ENCODE data around the gene PNPLA5. TPM values are rescaled to one million over a fixed set of nuclear protein-coding genes. Genes with fewer than 3 reads are reported as not detected.

PNPLA5 gene
- total RNA-seq, 2 experiments from 2014 or later: not detected

GRCh38 chr22:43862074-43862881 lies 29.5 kb downstream of the PNPLA5 start, which contains the start of gene SULT4A1:
TSS of gene SULT4A1 (minus strand) at chr22:43862513. CDS start at chr22:43862382, 131 bp downstream.
- DNase-seq: no peak
- Mint-ChIP-seq H3K4me3 (peak within 1 kb of the TSS; percentile 39), H3K27ac (peak within 1 kb of the TSS; percentile 38), H3K36me3 (no peaks in the 10 kb centered on the region), H3K27me3 (peaks cover 45% of the 10 kb centered on the region), H3K4me1 (no peaks in the 10 kb centered on the region), H3K9me3 (no peaks in the 10 kb centered on the region)
- POLR2A ChIA-PET: no interaction called here
- ATAC-seq (ENCODE audit: low read depth): no peak

DNA sequence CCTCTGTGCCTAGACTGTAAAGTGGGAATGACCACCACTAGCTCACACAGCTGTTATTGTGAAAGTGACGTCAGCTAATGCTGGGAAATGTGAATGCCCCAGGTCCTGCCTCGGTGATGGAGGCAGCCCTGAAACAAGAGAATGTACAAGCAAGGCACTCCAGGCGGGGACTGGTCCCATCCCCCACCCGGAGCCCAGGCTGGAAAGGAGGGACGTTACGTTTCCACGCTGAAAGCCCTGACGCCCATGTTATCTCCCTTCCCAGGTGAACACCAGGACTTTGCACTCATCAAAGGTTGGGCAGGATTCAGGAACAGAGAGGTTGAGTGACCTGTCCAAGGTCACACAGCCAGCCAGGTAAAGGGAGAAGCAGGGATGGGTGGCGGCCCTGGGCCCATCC lies 30.3 kb downstream of the PNPLA5 start:
- POLR2A ChIA-PET: no interaction called here
- H3K27me3 Mint-ChIP-seq: peaks cover 50% of the 10 kb centered on the region
- H3K27ac Mint-ChIP-seq: no peak overlapping the region
- H3K36me3 Mint-ChIP-seq: no peaks in the 10 kb centered on the region
- no peaks in the 10 kb centered on the region for H3K4me1 Mint-ChIP-seq
- DNase-seq (no peak), ATAC-seq (ENCODE audit: low read depth) (no peak)
- H3K4me3 Mint-ChIP-seq: no peak overlapping the region
- H3K9me3 Mint-ChIP-seq: peaks cover 3% of the 10 kb centered on the region

GRCh38 chr22:43860831-43861230 lies 31.0 kb downstream of the PNPLA5 start:
- no peaks in the 10 kb centered on the region for H3K4me1 Mint-ChIP-seq
- H3K4me3 Mint-ChIP-seq: no peak overlapping the region
- H3K36me3 Mint-ChIP-seq: no peaks in the 10 kb centered on the region
- no peak overlapping the region for H3K27ac Mint-ChIP-seq
- peaks cover 50% of the 10 kb centered on the region for H3K27me3 Mint-ChIP-seq
- ATAC-seq (ENCODE audit: low read depth): no peak
- DNase-seq: no peak
- POLR2A ChIA-PET: no interaction called here
- peaks cover 3% of the 10 kb centered on the region for H3K9me3 Mint-ChIP-seq

- no peak for DNase-seq
- H3K27ac Mint-ChIP-seq: no peak overlapping the region
- no peak overlapping the region for H3K4me3 Mint-ChIP-seq
- ATAC-seq (ENCODE audit: low read depth): no peak
- POLR2A ChIA-PET: no interaction called here
- H3K9me3 Mint-ChIP-seq: peaks cover 3% of the 10 kb centered on the region
- peaks cover 50% of the 10 kb centered on the region for H3K27me3 Mint-ChIP-seq
- H3K36me3 Mint-ChIP-seq: no peaks in the 10 kb centered on the region
- no peaks in the 10 kb centered on the region for H3K4me1 Mint-ChIP-seq
Measured at GRCh38 chr22:43860126-43860525, 31.7 kb downstream of the PNPLA5 start.

DNA sequence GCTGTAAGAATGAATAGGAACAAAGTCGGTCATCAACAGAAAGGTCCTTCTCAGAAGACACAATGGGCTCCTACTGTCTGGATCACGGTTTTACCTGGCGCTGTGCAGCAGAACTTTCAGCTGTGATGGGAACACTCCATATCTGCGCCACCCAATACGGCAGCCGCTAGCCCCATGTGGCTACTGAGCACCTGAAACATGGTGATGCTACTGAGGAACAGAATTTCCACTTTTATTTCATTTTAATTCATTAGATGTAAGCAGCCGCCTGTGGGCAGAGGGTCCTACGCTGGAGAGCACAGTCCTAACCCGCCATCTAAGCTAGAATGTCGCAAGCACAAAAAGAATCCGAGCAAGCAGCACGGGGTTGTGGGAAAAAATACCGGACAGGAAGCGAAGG lies 32.2 kb downstream of the PNPLA5 start:
- POLR2A ChIA-PET: no interaction called here
- Mint-ChIP-seq H3K27me3 (peaks cover 47% of the 10 kb centered on the region), H3K4me3 (no peak overlapping the region), H3K9me3 (peaks cover 3% of the 10 kb centered on the region), H3K4me1 (no peaks in the 10 kb centered on the region), H3K36me3 (no peaks in the 10 kb centered on the region), H3K27ac (no peak overlapping the region)
- ATAC-seq (ENCODE audit: low read depth) (no peak), DNase-seq (no peak)

GRCh38 chr22:43859176-43859575 lies 32.6 kb downstream of the PNPLA5 start:
- no peaks in the 10 kb centered on the region for H3K36me3 Mint-ChIP-seq
- DNase-seq: no peak
- POLR2A ChIA-PET: no interaction called here
- H3K27me3 Mint-ChIP-seq: peaks cover 47% of the 10 kb centered on the region
- H3K4me3 Mint-ChIP-seq: no peak overlapping the region
- H3K9me3 Mint-ChIP-seq: peaks cover 3% of the 10 kb centered on the region
- no peak overlapping the region for H3K27ac Mint-ChIP-seq
- ATAC-seq (ENCODE audit: low read depth): no peak
- no peaks in the 10 kb centered on the region for H3K4me1 Mint-ChIP-seq

DNA sequence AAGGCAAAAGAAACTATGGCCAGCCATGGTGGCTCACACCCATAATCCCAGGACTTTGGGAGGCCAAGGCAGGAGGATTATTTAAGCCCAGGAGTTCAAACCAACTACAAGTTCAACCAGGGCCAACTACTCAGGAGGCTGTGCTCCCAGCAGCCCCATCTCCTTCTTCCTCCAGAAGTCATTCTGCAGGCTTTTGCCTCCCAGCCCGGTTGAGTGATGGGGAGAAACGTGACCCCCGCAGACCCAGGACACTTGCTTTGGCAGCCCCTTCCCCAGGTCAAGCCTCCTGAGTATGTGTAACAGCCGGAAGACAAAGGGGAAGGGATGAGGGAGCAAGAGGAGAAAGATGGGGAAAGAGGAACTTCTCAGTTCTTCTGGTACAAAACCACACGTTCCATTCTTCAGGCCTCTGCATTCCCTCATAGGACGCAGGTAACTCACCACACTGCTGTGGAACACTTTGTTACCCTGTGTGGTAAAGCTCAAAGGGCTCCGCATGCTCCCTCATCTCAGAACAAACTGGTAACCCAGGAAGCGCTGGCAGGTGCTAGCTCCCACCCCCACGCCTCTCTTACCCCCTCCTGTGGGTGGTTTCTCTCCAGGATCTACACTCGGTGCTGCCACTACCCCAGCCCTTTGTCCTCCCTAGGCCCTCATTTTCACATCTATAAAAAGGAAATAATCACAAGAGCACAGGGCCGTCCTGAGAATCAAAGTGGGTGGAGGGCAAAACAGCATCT lies 33.5 kb downstream of the PNPLA5 start:
- H3K36me3 Mint-ChIP-seq: no peaks in the 10 kb centered on the region
- DNase-seq (no peak), ATAC-seq (ENCODE audit: low read depth) (no peak)
- peaks cover 38% of the 10 kb centered on the region for H3K27me3 Mint-ChIP-seq
- H3K9me3 Mint-ChIP-seq: peaks cover 3% of the 10 kb centered on the region
- POLR2A ChIA-PET: no interaction called here
- H3K27ac Mint-ChIP-seq: no peak overlapping the region
- H3K4me1 Mint-ChIP-seq: no peaks in the 10 kb centered on the region
- no peak overlapping the region for H3K4me3 Mint-ChIP-seq

- DNase-seq: no peak
Measured at GRCh38 chr22:43857367-43857766, 34.4 kb downstream of the PNPLA5 start.

GRCh38 chr22:43855431-43855830 lies 36.4 kb downstream of the PNPLA5 start:
- Mint-ChIP-seq H3K4me3 (no peak overlapping the region), H3K4me1 (peaks cover 2% of the 10 kb centered on the region), H3K27ac (no peak overlapping the region), H3K9me3 (peaks cover 3% of the 10 kb centered on the region), H3K36me3 (no peaks in the 10 kb centered on the region), H3K27me3 (peaks cover 23% of the 10 kb centered on the region)
- ATAC-seq (ENCODE audit: low read depth) (no peak), DNase-seq (no peak)
- POLR2A ChIA-PET: no interaction called here

More at GRCh38 chr22:43857367-43857766, 34.4 kb downstream of the PNPLA5 start:
- H3K27ac Mint-ChIP-seq: no peak overlapping the region
- H3K4me3 Mint-ChIP-seq: no peak overlapping the region
- no peaks in the 10 kb centered on the region for H3K4me1 Mint-ChIP-seq
- peaks cover 3% of the 10 kb centered on the region for H3K9me3 Mint-ChIP-seq
- no peak for ATAC-seq (ENCODE audit: low read depth)
- POLR2A ChIA-PET: no interaction called here
- no peaks in the 10 kb centered on the region for H3K36me3 Mint-ChIP-seq
- H3K27me3 Mint-ChIP-seq: peaks cover 32% of the 10 kb centered on the region

DNA sequence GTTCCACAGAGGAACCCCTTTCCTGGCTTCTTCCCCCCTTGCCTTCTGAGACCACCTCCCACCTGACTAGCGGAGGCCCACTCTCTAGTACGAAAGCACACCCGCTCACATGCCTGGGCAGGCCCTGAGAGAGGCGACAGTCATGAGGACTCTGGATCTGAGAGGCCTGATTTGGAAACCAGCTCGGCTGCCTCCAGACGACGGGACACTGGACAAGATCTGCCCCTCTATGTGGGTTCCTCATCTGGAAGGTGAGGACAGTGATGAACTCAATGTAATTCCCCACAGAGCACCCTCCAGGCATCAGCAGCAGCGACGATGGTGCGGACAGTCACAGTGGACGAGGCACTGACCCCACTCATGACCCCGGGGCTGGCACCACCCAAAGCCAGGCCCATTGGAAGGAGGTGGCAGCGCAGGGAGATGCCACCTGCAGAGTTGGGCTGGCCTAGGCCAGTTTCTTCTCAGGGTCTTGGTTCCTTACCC lies 37.0 kb downstream of the PNPLA5 start:
- DNase-seq: no peak

GRCh38 chr22:43854121-43854785 lies 37.6 kb downstream of the PNPLA5 start:
- H3K36me3 Mint-ChIP-seq: no peaks in the 10 kb centered on the region
- H3K9me3 Mint-ChIP-seq: peaks cover 3% of the 10 kb centered on the region
- H3K27ac Mint-ChIP-seq: no peak overlapping the region
- DNase-seq (no peak), ATAC-seq (ENCODE audit: low read depth) (no peak)
- peaks cover 15% of the 10 kb centered on the region for H3K27me3 Mint-ChIP-seq
- no peak overlapping the region for H3K4me3 Mint-ChIP-seq
- POLR2A ChIA-PET: no interaction called here
- peaks cover 2% of the 10 kb centered on the region for H3K4me1 Mint-ChIP-seq

More for the DNA sequence above, 37.0 kb downstream of the PNPLA5 start:
- Mint-ChIP-seq H3K27me3 (peaks cover 17% of the 10 kb centered on the region), H3K9me3 (peaks cover 3% of the 10 kb centered on the region), H3K4me3 (no peak overlapping the region), H3K27ac (no peak overlapping the region), H3K36me3 (no peaks in the 10 kb centered on the region), H3K4me1 (peaks cover 2% of the 10 kb centered on the region)
- no peak for ATAC-seq (ENCODE audit: low read depth)
- POLR2A ChIA-PET: no interaction called here

DNA sequence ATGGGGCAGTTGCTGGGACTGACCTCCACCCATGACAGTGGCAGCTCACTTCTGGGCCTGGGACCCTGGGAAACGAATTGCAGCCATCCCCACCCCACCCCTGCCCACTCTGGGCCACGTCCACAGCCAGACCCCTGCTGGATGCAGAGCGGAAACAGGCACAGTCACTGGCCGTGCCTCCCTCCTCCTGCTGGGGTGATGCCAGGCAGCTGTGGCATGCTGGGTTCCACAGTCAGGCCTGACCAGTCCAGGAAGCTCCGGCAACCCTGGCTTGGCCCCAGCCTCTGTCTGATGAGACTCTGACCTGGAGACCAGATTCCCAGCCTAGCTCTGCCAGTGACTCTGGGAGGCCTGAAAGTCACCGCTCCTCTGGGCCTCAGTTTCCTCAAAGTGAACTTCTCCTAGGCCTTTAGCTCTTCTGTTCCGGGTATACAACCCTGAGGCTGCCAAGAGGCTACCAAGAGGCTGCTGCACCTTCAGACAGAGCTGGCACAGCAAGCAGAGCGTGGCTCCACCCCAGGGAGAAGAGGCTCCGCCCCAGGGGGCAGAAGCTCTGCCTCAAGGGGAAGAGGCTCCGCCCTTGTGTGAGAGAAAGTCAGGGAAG lies 38.4 kb downstream of the PNPLA5 start:
- Mint-ChIP-seq H3K27ac (no peak overlapping the region), H3K4me3 (no peak overlapping the region), H3K4me1 (peaks cover 2% of the 10 kb centered on the region), H3K27me3 (peaks cover 15% of the 10 kb centered on the region), H3K9me3 (peaks cover 3% of the 10 kb centered on the region), H3K36me3 (no peaks in the 10 kb centered on the region)
- DNase-seq (no peak), ATAC-seq (ENCODE audit: low read depth) (no peak)
- POLR2A ChIA-PET: interaction anchor here (0.5 kb wide), 1 partner anchor 37 kb away, joined by 4 read pairs; no protein-coding TSS in a partner anchor
